Body of pancreas (tissue), 4 donors: ENCODE results near the gene MT3.

Source experiments
- POLR2A ChIP-seq, 3 donors: fragments of 450-650 bp; IDR thresholded peaks; one replicate each; pipeline ENCODE4 v1.6.1; 2016; ENCODE audit warnings: antibody characterized with exemption in 3 of 3, mild to moderate bottlenecking in 2 of 3
- TF ChIP-seq, protein P1 (sequence below), 7 experiments: fragments of 450-650 bp in 4 of 7; fragments of 200-600 bp in 3 of 7; sonication (generic) in 3 of 7; IDR thresholded peaks; one replicate each; pipeline ENCODE4 v1.5.1; 2016 to 2019; ENCODE audit warnings: antibody characterized with exemption in 7 of 7

DNA sequence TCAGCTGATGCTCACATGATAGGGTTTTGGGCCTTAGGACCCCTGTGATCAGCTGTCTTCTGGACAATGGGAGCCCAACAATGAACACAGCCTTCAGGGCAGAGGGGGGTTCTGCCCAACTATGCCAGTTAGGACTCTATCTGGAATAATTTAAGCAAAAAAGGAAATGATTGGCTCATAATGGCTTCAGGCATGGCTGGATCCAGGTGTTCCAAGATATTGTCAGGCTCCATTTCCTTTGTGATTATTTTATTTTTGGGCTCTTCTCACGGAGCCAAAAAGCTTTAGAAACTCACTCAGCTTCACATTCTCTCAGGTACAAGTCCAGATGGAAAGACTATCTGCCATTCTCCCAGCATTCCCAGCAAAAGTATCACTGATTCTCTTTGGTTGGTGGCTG, 16.1 kb downstream of the MT3 start:
- TF ChIP-seq, protein P1, sequence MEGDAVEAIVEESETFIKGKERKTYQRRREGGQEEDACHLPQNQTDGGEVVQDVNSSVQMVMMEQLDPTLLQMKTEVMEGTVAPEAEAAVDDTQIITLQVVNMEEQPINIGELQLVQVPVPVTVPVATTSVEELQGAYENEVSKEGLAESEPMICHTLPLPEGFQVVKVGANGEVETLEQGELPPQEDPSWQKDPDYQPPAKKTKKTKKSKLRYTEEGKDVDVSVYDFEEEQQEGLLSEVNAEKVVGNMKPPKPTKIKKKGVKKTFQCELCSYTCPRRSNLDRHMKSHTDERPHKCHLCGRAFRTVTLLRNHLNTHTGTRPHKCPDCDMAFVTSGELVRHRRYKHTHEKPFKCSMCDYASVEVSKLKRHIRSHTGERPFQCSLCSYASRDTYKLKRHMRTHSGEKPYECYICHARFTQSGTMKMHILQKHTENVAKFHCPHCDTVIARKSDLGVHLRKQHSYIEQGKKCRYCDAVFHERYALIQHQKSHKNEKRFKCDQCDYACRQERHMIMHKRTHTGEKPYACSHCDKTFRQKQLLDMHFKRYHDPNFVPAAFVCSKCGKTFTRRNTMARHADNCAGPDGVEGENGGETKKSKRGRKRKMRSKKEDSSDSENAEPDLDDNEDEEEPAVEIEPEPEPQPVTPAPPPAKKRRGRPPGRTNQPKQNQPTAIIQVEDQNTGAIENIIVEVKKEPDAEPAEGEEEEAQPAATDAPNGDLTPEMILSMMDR (IDR thresholded peaks at IDR 0.05) = no peak
- TF ChIP-seq POLR2A (IDR thresholded peaks at IDR 0.05) = no peak
